ENCODE data around the gene SYT13.
"Not testable (repeated sequence)": the region's sequence is repeated elsewhere in the genome, so short reads cannot be mapped to it uniquely, and the experiment has no call there.

SYT13 gene

GRCh38 chr11:45263773-45264172 is 22.4 kb downstream of the SYT13 start:
- Histone ChIP-seq H3K4me1 (ENCODE audit: insufficient read depth, low read length) (no peaks in the 10 kb centered on the region), H3K27me3 (ENCODE audit: insufficient read depth, low read length) (peaks cover 4% of the 10 kb centered on the region), H3K4me3 (ENCODE audit: low read length) (no peak overlapping the region), H3K9me3 (ENCODE audit: low read length) (no peaks in the 10 kb centered on the region), H3K36me3 (ENCODE audit: insufficient read depth, low read length) (no peaks in the 10 kb centered on the region), H2AFZ (ENCODE audit: low read depth, low read length) (no peak overlapping the region)

GRCh38 chr11:45262900-45263299 is 23.2 kb downstream of the SYT13 start:
- Histone ChIP-seq H3K9me3 (ENCODE audit: low read length) (no peaks in the 10 kb centered on the region), H3K4me1 (ENCODE audit: insufficient read depth, low read length) (no peaks in the 10 kb centered on the region), H3K4me3 (ENCODE audit: low read length) (no peak overlapping the region), H2AFZ (ENCODE audit: low read depth, low read length) (no peak overlapping the region), H3K27me3 (ENCODE audit: insufficient read depth, low read length) (peaks cover 4% of the 10 kb centered on the region), H3K36me3 (ENCODE audit: insufficient read depth, low read length) (no peaks in the 10 kb centered on the region)

DNA sequence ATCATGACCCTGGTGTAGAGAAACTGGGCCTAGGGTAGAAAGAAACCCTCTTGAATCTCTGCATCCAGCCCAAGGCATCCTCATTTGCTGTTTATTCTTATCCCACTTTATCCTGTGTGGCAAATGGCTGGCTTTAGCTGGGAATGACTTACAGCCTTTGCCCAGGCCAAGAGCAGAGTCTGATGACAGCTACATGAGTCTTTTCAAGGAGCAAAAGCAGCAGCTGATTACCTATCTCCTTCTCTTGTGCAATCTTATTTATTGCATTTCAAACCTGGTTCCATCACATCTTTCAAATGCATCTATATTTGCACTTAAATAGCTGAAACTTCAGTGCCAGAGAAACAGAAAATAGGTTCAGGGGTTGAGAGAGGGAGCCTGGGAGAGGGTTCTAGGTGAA is 26.1 kb downstream of the SYT13 start:
- Histone ChIP-seq H2AFZ (ENCODE audit: low read depth, low read length) (no peak overlapping the region), H3K4me3 (ENCODE audit: low read length) (no peak overlapping the region), H3K36me3 (ENCODE audit: insufficient read depth, low read length) (no peaks in the 10 kb centered on the region), H3K4me1 (ENCODE audit: insufficient read depth, low read length) (no peaks in the 10 kb centered on the region), H3K9me3 (ENCODE audit: low read length) (no peaks in the 10 kb centered on the region), H3K27me3 (ENCODE audit: insufficient read depth, low read length) (peaks cover 21% of the 10 kb centered on the region)

DNA sequence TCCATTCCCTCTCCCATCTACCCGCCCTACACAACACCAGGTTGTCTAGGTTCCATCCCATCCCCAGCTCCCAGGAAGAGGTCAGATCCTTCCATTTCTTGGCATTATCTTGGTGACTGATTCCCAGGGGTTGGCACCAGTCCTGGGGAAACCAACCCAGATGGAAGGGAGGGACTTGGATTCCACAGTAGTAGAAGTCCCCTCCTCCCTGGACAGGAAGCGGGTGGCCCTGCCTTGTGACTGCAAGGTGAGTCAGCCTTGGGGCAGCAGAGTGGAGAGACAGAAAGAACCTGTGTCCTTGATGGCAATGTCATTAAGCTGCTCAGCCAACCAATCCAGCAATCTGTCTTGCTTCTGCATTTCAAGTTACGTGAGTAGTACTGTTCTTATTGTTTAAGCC is 26.5 kb downstream of the SYT13 start:
- H3K4me3 ChIP-seq (ENCODE audit: low read length), result no peak overlapping the region
- H2AFZ ChIP-seq (ENCODE audit: low read depth, low read length), result no peak overlapping the region
- H3K9me3 ChIP-seq (ENCODE audit: low read length), result no peaks in the 10 kb centered on the region
- no peaks in the 10 kb centered on the region for H3K36me3 ChIP-seq (ENCODE audit: insufficient read depth, low read length)
- H3K27me3 ChIP-seq (ENCODE audit: insufficient read depth, low read length), result peaks cover 21% of the 10 kb centered on the region
- no peaks in the 10 kb centered on the region for H3K4me1 ChIP-seq (ENCODE audit: insufficient read depth, low read length)

DNA sequence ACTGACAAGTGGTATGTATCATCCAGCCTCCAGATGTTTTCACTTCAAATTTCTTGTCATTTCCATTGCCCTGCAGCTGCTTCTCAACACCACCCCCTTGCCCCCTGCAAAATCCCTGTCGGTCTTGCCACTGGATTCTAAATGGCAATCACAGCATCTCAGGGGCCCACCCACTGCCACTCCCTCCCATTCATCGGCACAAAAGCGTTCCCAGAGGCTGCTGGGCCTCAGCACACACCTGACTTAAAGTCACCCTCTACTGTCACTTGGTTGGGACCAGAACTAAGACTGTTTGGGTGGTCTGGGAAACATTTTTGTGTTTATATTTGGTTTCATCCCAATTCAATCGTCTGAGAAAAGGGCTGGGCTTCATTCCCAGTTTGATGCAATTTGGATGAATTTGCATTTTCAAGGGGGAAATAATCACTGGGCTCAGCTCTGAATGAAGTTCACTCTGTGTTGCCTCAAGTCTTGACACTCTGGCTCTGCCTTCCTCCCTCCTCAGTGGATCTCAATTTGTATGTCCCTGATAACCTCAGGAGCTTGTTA is 27.1 kb downstream of the SYT13 start:
- no peaks in the 10 kb centered on the region for H3K4me1 ChIP-seq (ENCODE audit: insufficient read depth, low read length)
- H2AFZ ChIP-seq (ENCODE audit: low read depth, low read length), result no peak overlapping the region
- peaks cover 25% of the 10 kb centered on the region for H3K27me3 ChIP-seq (ENCODE audit: insufficient read depth, low read length)
- no peaks in the 10 kb centered on the region for H3K36me3 ChIP-seq (ENCODE audit: insufficient read depth, low read length)
- H3K4me3 ChIP-seq (ENCODE audit: low read length), result no peak overlapping the region
- no peaks in the 10 kb centered on the region for H3K9me3 ChIP-seq (ENCODE audit: low read length)

DNA sequence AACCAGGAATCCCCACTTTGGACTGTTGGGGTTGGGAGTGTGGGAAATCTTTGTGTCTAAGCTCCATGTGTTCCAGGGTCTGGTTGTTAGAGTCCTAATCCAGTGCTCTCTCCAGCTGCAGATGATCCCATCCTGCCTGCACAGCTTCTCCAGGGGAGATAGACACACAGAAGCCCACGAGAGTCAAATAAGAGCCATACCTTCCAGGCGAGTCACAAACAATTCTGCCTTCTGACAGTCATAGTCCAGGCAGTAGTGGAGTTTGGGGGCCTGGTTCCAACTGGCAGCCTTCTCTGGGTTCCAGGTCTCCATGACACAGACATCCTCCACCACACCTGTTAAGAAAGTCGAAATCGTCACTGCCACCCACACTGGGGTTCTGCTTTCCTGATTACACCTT is 32.1 kb downstream of the SYT13 start:
- peaks cover 29% of the 10 kb centered on the region for H3K27me3 ChIP-seq (ENCODE audit: insufficient read depth, low read length)
- H3K4me3 ChIP-seq (ENCODE audit: low read length), result no peak overlapping the region
- H3K36me3 ChIP-seq (ENCODE audit: insufficient read depth, low read length), result no peaks in the 10 kb centered on the region
- H2AFZ ChIP-seq (ENCODE audit: low read depth, low read length), result no peak overlapping the region
- H3K9me3 ChIP-seq (ENCODE audit: low read length), result no peaks in the 10 kb centered on the region
- H3K4me1 ChIP-seq (ENCODE audit: insufficient read depth, low read length), result no peaks in the 10 kb centered on the region

DNA sequence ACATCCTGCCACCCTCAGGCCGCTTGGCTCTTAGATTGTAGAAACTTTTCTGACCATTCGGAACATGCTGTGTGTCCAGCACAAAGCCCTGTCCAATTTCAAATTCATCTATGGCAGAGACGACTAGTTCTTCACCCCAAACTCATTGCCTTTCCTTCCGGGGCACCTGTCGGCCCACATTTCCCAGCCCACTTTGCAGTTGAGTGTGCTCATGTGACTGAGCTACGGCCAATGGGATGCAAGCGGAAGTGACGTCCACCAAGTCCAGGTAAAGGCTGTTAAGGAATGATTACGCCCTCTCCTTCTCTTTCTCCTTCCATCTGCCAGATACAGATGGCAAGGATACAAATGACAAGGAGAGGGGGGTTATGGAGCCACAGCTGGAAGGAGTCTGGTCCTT is 32.5 kb downstream of the SYT13 start:
- no peak overlapping the region for H2AFZ ChIP-seq (ENCODE audit: low read depth, low read length)

GRCh38 chr11:45252877-45253276 is 33.3 kb downstream of the SYT13 start:
- Histone ChIP-seq H3K4me3 (ENCODE audit: low read length) (no peak overlapping the region), H3K4me1 (ENCODE audit: insufficient read depth, low read length) (no peaks in the 10 kb centered on the region), H3K9me3 (ENCODE audit: low read length) (no peaks in the 10 kb centered on the region), H3K36me3 (ENCODE audit: insufficient read depth, low read length) (no peaks in the 10 kb centered on the region), H2AFZ (ENCODE audit: low read depth, low read length) (no peak overlapping the region), H3K27me3 (ENCODE audit: insufficient read depth, low read length) (peaks cover 29% of the 10 kb centered on the region)

More for the DNA sequence above, 32.5 kb downstream of the SYT13 start:
- Histone ChIP-seq H3K4me1 (ENCODE audit: insufficient read depth, low read length) (no peaks in the 10 kb centered on the region), H3K27me3 (ENCODE audit: insufficient read depth, low read length) (peaks cover 29% of the 10 kb centered on the region), H3K4me3 (ENCODE audit: low read length) (no peak overlapping the region), H3K9me3 (ENCODE audit: low read length) (no peaks in the 10 kb centered on the region), H3K36me3 (ENCODE audit: insufficient read depth, low read length) (no peaks in the 10 kb centered on the region)

DNA sequence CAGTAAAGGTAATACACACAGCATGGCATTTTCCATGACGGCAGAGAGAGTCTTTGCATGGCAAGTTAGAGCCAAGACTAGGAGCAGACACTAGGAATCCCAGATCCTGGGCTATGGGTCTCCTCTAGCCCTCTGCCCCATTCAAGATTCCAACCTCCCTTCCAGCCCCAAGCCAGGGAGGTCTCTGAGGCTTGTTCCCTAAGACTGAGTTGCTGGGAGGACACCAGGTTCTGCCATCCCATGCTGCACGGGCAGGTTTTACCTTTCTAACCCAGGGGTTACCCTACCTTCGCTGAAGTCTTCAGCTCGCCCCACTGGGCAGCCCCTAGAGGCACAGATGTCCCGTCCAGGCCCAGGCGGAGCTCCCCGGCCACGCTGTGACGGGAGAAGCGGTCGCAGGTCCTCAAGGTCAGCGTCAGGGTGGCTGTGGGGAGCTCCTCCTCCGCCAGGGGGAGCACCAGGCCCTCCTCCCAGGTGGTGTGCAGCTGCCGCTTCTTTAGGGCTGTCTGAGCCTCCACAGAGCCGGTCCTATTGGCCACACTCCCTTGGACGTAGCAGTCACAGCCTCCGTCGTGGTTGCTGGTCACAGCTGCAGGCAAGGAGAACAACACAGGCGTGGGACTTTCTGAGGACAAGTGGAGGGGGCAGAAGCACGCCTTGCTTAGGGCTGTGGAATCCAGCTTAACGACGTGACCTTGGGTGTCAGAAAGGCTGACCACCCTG is 33.8 kb downstream of the SYT13 start:
- Histone ChIP-seq H3K4me3 (ENCODE audit: low read length) (no peak overlapping the region), H3K36me3 (ENCODE audit: insufficient read depth, low read length) (no peaks in the 10 kb centered on the region), H3K4me1 (ENCODE audit: insufficient read depth, low read length) (no peaks in the 10 kb centered on the region), H3K27me3 (ENCODE audit: insufficient read depth, low read length) (peaks cover 28% of the 10 kb centered on the region), H3K9me3 (ENCODE audit: low read length) (no peaks in the 10 kb centered on the region), H2AFZ (ENCODE audit: low read depth, low read length) (no peak overlapping the region)

- Histone ChIP-seq H2AFZ (ENCODE audit: low read depth, low read length) (no peak overlapping the region), H3K4me3 (ENCODE audit: low read length) (no peak overlapping the region), H3K27me3 (ENCODE audit: insufficient read depth, low read length) (peaks cover 23% of the 10 kb centered on the region), H3K9me3 (ENCODE audit: low read length) (no peaks in the 10 kb centered on the region), H3K36me3 (ENCODE audit: insufficient read depth, low read length) (no peaks in the 10 kb centered on the region), H3K4me1 (ENCODE audit: insufficient read depth, low read length) (no peaks in the 10 kb centered on the region)
Measured at GRCh38 chr11:45250035-45250718, 36.0 kb downstream of the SYT13 start.

- not testable (repeated sequence) for H3K9me3 ChIP-seq (ENCODE audit: low read length); H3K4me3 ChIP-seq (ENCODE audit: low read length); H3K4me1 ChIP-seq (ENCODE audit: insufficient read depth, low read length); H3K36me3 ChIP-seq (ENCODE audit: insufficient read depth, low read length); H2AFZ ChIP-seq (ENCODE audit: low read depth, low read length)
- peaks cover 25% of the 10 kb centered on the region for H3K27me3 ChIP-seq (ENCODE audit: insufficient read depth, low read length)
Measured at GRCh38 chr11:45249372-45249771, 36.8 kb downstream of the SYT13 start.

DNA sequence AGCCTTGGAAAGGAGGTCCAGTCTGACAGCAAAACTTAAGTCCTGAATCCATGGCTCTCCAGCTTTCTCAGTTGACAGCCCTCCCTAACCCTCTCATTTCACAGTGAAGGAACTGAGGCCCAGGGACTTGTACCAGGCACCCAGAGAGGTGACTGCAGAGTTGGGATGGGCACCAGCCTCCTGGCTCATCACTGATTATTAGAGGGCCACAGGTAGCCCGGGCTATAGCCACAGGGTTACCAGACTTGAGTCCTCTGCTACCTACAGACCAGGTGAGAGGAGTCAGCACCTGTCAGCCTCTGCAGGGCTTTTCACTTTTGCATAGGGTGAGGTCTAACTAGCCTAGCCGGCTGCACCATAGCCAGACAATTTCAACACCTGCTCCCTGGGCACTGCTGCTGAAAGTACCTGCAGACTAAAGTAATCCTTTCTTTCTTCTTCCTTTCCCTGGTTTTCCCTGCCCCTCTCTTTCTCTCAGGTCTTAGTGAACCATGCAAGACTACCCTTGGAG is 37.6 kb downstream of the SYT13 start:
- Histone ChIP-seq H3K36me3 (ENCODE audit: insufficient read depth, low read length) (no peaks in the 10 kb centered on the region), H2AFZ (ENCODE audit: low read depth, low read length) (no peak overlapping the region), H3K9me3 (ENCODE audit: low read length) (no peaks in the 10 kb centered on the region), H3K27me3 (ENCODE audit: insufficient read depth, low read length) (peaks cover 22% of the 10 kb centered on the region), H3K4me1 (ENCODE audit: insufficient read depth, low read length) (no peaks in the 10 kb centered on the region), H3K4me3 (ENCODE audit: low read length) (no peak overlapping the region)

DNA sequence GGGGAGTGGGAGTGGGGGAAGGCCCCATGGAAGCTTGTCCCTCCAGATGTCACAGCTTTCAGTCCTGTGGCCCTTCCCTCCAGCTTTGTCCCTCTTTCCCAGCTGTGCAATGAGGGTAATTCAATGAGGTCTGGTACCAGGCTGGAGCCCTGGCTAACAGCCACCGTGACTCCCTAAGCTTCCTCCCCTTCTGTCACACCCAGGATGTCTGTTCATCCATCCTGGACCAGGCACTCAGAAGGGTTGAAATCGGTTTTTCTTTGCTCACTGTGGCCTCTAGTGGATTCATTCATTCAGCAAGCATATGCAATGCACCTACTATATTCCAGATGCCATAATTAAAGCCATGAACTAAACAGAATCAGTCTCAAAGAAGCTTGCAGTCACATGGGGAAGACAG is 38.7 kb downstream of the SYT13 start:
- Histone ChIP-seq H3K9me3 (ENCODE audit: low read length) (no peaks in the 10 kb centered on the region), H3K36me3 (ENCODE audit: insufficient read depth, low read length) (no peaks in the 10 kb centered on the region), H3K4me3 (ENCODE audit: low read length) (no peak overlapping the region), H3K4me1 (ENCODE audit: insufficient read depth, low read length) (no peaks in the 10 kb centered on the region), H3K27me3 (ENCODE audit: insufficient read depth, low read length) (peaks cover 18% of the 10 kb centered on the region), H2AFZ (ENCODE audit: low read depth, low read length) (no peak overlapping the region)
